CD8-positive, alpha-beta memory T cell (primary cell): ENCODE data around the gene CNN1. TPM values are rescaled to one million over a fixed set of nuclear protein-coding genes. Genes with fewer than 3 reads are reported as not detected.

ENCODE experiments used
- CTCF ChIA-PET: fragments of 350-600 bp; sonication (Branson Sonifier 250); formaldehyde crosslinking; loops from one replicate; lab custom pipeline; 2021; ENCODE audit warnings: antibody characterized with exemption; lab: Charles Lee
- POLR2A ChIA-PET: fragments of 350-600 bp; sonication (Branson Sonifier 250); formaldehyde crosslinking; loops from one replicate; lab custom pipeline; 2021; ENCODE audit warnings: antibody characterized with exemption; lab: Charles Lee
- DNase-seq, 5 donors: peaks; one replicate each; pipeline versions ENCODE4 v3.0.0 to v3.0.0-alpha.2; 2020 to 2022; ENCODE audit warnings: mixed read lengths in 1 of 5
- H3K27ac ChIP-seq: one replicate; pipeline ENCODE4 v1.7.0; 2013; ENCODE audit warnings: low read depth, mild to moderate bottlenecking, low read length, moderate library complexity
- H3K27me3 ChIP-seq: 2 replicates; pipeline ENCODE4 v1.7.0; 2013; ENCODE audit warnings: low read length, mild to moderate bottlenecking; ENCODE audit not compliant: insufficient read depth, poor library complexity, severe bottlenecking
- H3K36me3 ChIP-seq: 2 replicates; pipeline ENCODE4 v1.7.0; 2013; ENCODE audit warnings: mild to moderate bottlenecking, low read length, moderate library complexity; ENCODE audit not compliant: insufficient read depth
- H3K4me1 ChIP-seq: 2 replicates; pipeline ENCODE4 v1.7.0; 2013; ENCODE audit warnings: mild to moderate bottlenecking, low read length, moderate library complexity; ENCODE audit not compliant: insufficient read depth
- H3K4me3 ChIP-seq: 2 replicates; pipeline ENCODE4 v1.7.0; 2013; ENCODE audit warnings: mild to moderate bottlenecking, low read length
- H3K9me3 ChIP-seq: 2 replicates; pipeline ENCODE4 v1.7.0; 2013; ENCODE audit warnings: mild to moderate bottlenecking, low read length
- H3K27ac Mint-ChIP-seq, 8 donors: one replicate each; pipeline ENCODE4 v1.8.0; 2020 to 2021; ENCODE audit warnings: mixed read lengths in 8 of 8, mild to moderate bottlenecking in 6 of 8, inconsistent platforms in 3 of 8, moderate library complexity in 3 of 8
- H3K27me3 Mint-ChIP-seq, 2 donors: one replicate each; pipeline ENCODE4 v1.8.0; 2020 to 2021; ENCODE audit warnings: mixed read lengths in 2 of 2, mild to moderate bottlenecking in 1 of 2, moderate library complexity in 1 of 2
- H3K36me3 Mint-ChIP-seq, 3 donors: one replicate each; pipeline ENCODE4 v1.8.0; 2020 to 2021; ENCODE audit warnings: mixed read lengths in 3 of 3, inconsistent platforms in 1 of 3, mild to moderate bottlenecking in 1 of 3
- H3K4me1 Mint-ChIP-seq, 3 donors: one replicate each; pipeline ENCODE4 v1.8.0; 2020 to 2021; ENCODE audit warnings: mixed read lengths in 3 of 3, inconsistent platforms in 1 of 3, mild to moderate bottlenecking in 1 of 3
- H3K4me3 Mint-ChIP-seq, 7 donors: one replicate each; pipeline ENCODE4 v1.8.0; 2020 to 2021; ENCODE audit warnings: mixed read lengths in 7 of 7, mild to moderate bottlenecking in 6 of 7, moderate library complexity in 4 of 7, inconsistent platforms in 2 of 7
- H3K9me3 Mint-ChIP-seq, 5 donors: one replicate each; pipeline ENCODE4 v1.8.0; 2020 to 2022; ENCODE audit warnings: mixed read lengths in 5 of 5, mild to moderate bottlenecking in 3 of 5, moderate library complexity in 2 of 5, inconsistent platforms in 1 of 5
- polyA plus RNA-seq: library from polyadenylated mRNA; unstranded; fragments of 300-500 nt; fragmentation: Illumina TruSeq; gene quantifications from one replicate; pipeline ENCODE4 v1.2.3, GENCODE V29; 2021
- total RNA-seq, 2 experiments: library from RNA; stranded (reverse); gene quantifications; one replicate each; pipeline ENCODE4 v1.2.3, GENCODE V29; 2021

CNN1 gene
- total RNA-seq (not detected), polyA plus RNA-seq (not detected)

GRCh38 chr19:11538232-11539036, at the start of gene CNN1:
Gene CNN1 (plus strand): TSS chr19:11538851. CDS start chr19:11538928, 77 bp downstream.
- ChIA-PET POLR2A (interaction anchor here (0.7 kb wide), 1 partner anchor 21 kb away, joined by 3 read pairs; the partner anchor contains the start of gene ELOF1), CTCF (no interaction called here)
- H3K9me3 ChIP-seq: no peaks in the 10 kb centered on the region
- no peaks in the 10 kb centered on the region for H3K9me3 Mint-ChIP-seq
- peaks cover 16 to 19% of the 10 kb centered on the region in 2 donors for H3K27me3 Mint-ChIP-seq
- no peaks in the 10 kb centered on the region for H3K36me3 Mint-ChIP-seq
- H3K4me1 ChIP-seq: peaks cover 14% of the 10 kb centered on the region
- H3K4me3 Mint-ChIP-seq: no peak within 1 kb of the TSS
- H3K4me3 ChIP-seq: no peak within 1 kb of the TSS
- no peaks in the 10 kb centered on the region for H3K36me3 ChIP-seq
- peaks cover 10 to 16% (median 14%) of the 10 kb centered on the region in 3 donors for H3K4me1 Mint-ChIP-seq
- peak within 1 kb of the TSS in 3 of 8 donors; percentile 5 to 47 (median 14) for H3K27ac Mint-ChIP-seq
- peaks cover 5% of the 10 kb centered on the region for H3K27me3 ChIP-seq
- no peak for DNase-seq
- H3K27ac ChIP-seq: peak within 1 kb of the TSS; percentile 57

- Histone ChIP-seq H3K9me3 (no peaks in the 10 kb centered on the region), H3K27me3 (no peaks in the 10 kb centered on the region), H3K4me3 (no peak overlapping the region), H3K27ac (no peak overlapping the region), H3K4me1 (no peaks in the 10 kb centered on the region), H3K36me3 (no peaks in the 10 kb centered on the region)
- Mint-ChIP-seq H3K9me3 (no peaks in the 10 kb centered on the region), H3K36me3 (peaks cover 0 to 49% (median 8%) of the 10 kb centered on the region in 3 donors), H3K4me3 (no peak overlapping the region), H3K27ac (no peak overlapping the region), H3K27me3 (no peaks in the 10 kb centered on the region), H3K4me1 (no peaks in the 10 kb centered on the region)
- POLR2A ChIA-PET: no interaction called here
- DNase-seq: no peak
- CTCF ChIA-PET: no interaction called here
These were observed 49.3 kb upstream of the CNN1 start for GRCh38 chr19:11489378-11489777.

GRCh38 chr19:11494634-11495285, 43.9 kb upstream of the CNN1 start:
- no peaks in the 10 kb centered on the region for H3K9me3 ChIP-seq
- ChIA-PET CTCF (interaction anchor here (1.1 to 1.4 kb wide), 2 partner anchors 12 to 91 kb away, joined by 3 read pairs; no protein-coding TSS in a partner anchor), POLR2A (no interaction called here)
- H3K27me3 Mint-ChIP-seq: no peaks in the 10 kb centered on the region
- H3K27ac Mint-ChIP-seq: peak overlapping the region in 2 of 8 donors; percentile 76 to 77
- no peaks in the 10 kb centered on the region for H3K9me3 Mint-ChIP-seq
- H3K36me3 Mint-ChIP-seq: peaks cover 0 to 59% (median 7%) of the 10 kb centered on the region in 3 donors
- peaks cover 0 to under 1% (median 0%) of the 10 kb centered on the region in 3 donors for H3K4me1 Mint-ChIP-seq
- no peaks in the 10 kb centered on the region for H3K27me3 ChIP-seq
- H3K4me3 Mint-ChIP-seq: no peak overlapping the region
- no peak overlapping the region for H3K4me3 ChIP-seq
- DNase-seq: no peak
- H3K36me3 ChIP-seq: no peaks in the 10 kb centered on the region
- no peak overlapping the region for H3K27ac ChIP-seq
- no peaks in the 10 kb centered on the region for H3K4me1 ChIP-seq

- Histone ChIP-seq H3K27ac (no peak overlapping the region), H3K4me3 (no peak overlapping the region), H3K27me3 (no peaks in the 10 kb centered on the region), H3K4me1 (no peaks in the 10 kb centered on the region), H3K36me3 (no peaks in the 10 kb centered on the region), H3K9me3 (no peaks in the 10 kb centered on the region)
- Mint-ChIP-seq H3K27ac (peak overlapping the region in 1 of 8 donors; percentile 27), H3K27me3 (no peaks in the 10 kb centered on the region), H3K4me1 (peaks cover 3 to 5% (median 4%) of the 10 kb centered on the region in 3 donors), H3K9me3 (no peaks in the 10 kb centered on the region), H3K4me3 (no peak overlapping the region), H3K36me3 (peaks cover 0 to 58% (median 9%) of the 10 kb centered on the region in 3 donors)
- ChIA-PET CTCF (interaction anchor here (1.1 kb wide), 1 partner anchor 91 kb away, joined by 3 read pairs; no protein-coding TSS in a partner anchor), POLR2A (no interaction called here)
- no peak for DNase-seq
These were observed 43.2 kb upstream of the CNN1 start for GRCh38 chr19:11495481-11495880.

- H3K27me3 Mint-ChIP-seq: no peaks in the 10 kb centered on the region
- H3K4me3 Mint-ChIP-seq: no peak overlapping the region
- CTCF ChIA-PET: interaction anchor here (1.1 kb wide), 1 partner anchor 90 kb away, joined by 3 read pairs; no protein-coding TSS in a partner anchor
- H3K4me3 ChIP-seq: no peak overlapping the region
- H3K36me3 ChIP-seq: no peaks in the 10 kb centered on the region
- H3K27ac Mint-ChIP-seq: no peak overlapping the region
- no peaks in the 10 kb centered on the region for H3K9me3 Mint-ChIP-seq
- H3K27ac ChIP-seq: no peak overlapping the region
- H3K36me3 Mint-ChIP-seq: peaks cover 0 to 55% (median 7%) of the 10 kb centered on the region in 3 donors
- no peak for DNase-seq
- H3K27me3 ChIP-seq: no peaks in the 10 kb centered on the region
- POLR2A ChIA-PET: no interaction called here
- H3K4me1 Mint-ChIP-seq: peaks cover 4 to 6% (median 5%) of the 10 kb centered on the region in 3 donors
- no peaks in the 10 kb centered on the region for H3K9me3 ChIP-seq
- no peaks in the 10 kb centered on the region for H3K4me1 ChIP-seq
These were observed 42.8 kb upstream of the CNN1 start for GRCh38 chr19:11495885-11496284.

GRCh38 chr19:11496391-11497163, 42.1 kb upstream of the CNN1 start:
- H3K4me3 Mint-ChIP-seq: no peak overlapping the region
- H3K27me3 ChIP-seq: no peaks in the 10 kb centered on the region
- peak; percentile 39 to 69 (median 44) for DNase-seq
- no peaks in the 10 kb centered on the region for H3K9me3 ChIP-seq
- H3K27ac Mint-ChIP-seq: peak overlapping the region in 1 of 8 donors; percentile 44
- H3K4me3 ChIP-seq: no peak overlapping the region
- no peaks in the 10 kb centered on the region for H3K36me3 ChIP-seq
- no peaks in the 10 kb centered on the region for H3K4me1 ChIP-seq
- POLR2A ChIA-PET: no interaction called here
- H3K4me1 Mint-ChIP-seq: peaks cover 4 to 6% (median 5%) of the 10 kb centered on the region in 3 donors
- peaks cover 0 to 56% (median 6%) of the 10 kb centered on the region in 3 donors for H3K36me3 Mint-ChIP-seq
- no peaks in the 10 kb centered on the region for H3K9me3 Mint-ChIP-seq
- no peaks in the 10 kb centered on the region for H3K27me3 Mint-ChIP-seq
- H3K27ac ChIP-seq: no peak overlapping the region
- CTCF ChIA-PET: interaction anchor here (2.1 kb wide), 1 partner anchor 14 kb away, joined by 10 read pairs; no protein-coding TSS in a partner anchor

- H3K36me3 ChIP-seq: no peaks in the 10 kb centered on the region
- Mint-ChIP-seq H3K9me3 (no peaks in the 10 kb centered on the region), H3K4me1 (peaks cover 4 to 11% (median 6%) of the 10 kb centered on the region in 3 donors), H3K36me3 (peaks cover 0 to 44% (median 7%) of the 10 kb centered on the region in 3 donors), H3K4me3 (no peak overlapping the region), H3K27ac (no peak overlapping the region), H3K27me3 (no peaks in the 10 kb centered on the region)
- H3K27ac ChIP-seq: no peak overlapping the region
- no peaks in the 10 kb centered on the region for H3K4me1 ChIP-seq
- H3K9me3 ChIP-seq: no peaks in the 10 kb centered on the region
- ChIA-PET CTCF (no interaction called here), POLR2A (no interaction called here)
- DNase-seq: no peak
- H3K27me3 ChIP-seq: no peaks in the 10 kb centered on the region
- H3K4me3 ChIP-seq: no peak overlapping the region
These were observed 39.4 kb upstream of the CNN1 start for GRCh38 chr19:11499220-11499726.
